Superior temporal gyrus (tissue), 1 donor: Measurements from ENCODE around the gene DNM2.
"Not testable (repeated sequence)": the region's sequence is repeated elsewhere in the genome, so short reads cannot be mapped to it uniquely, and the experiment has no call there.

Source experiments
- DNase-seq: peaks from one replicate; pipeline ENCODE4 v3.0.0-alpha.2; 2016; ENCODE audit errors: extremely low spot score

DNM2 gene

DNA sequence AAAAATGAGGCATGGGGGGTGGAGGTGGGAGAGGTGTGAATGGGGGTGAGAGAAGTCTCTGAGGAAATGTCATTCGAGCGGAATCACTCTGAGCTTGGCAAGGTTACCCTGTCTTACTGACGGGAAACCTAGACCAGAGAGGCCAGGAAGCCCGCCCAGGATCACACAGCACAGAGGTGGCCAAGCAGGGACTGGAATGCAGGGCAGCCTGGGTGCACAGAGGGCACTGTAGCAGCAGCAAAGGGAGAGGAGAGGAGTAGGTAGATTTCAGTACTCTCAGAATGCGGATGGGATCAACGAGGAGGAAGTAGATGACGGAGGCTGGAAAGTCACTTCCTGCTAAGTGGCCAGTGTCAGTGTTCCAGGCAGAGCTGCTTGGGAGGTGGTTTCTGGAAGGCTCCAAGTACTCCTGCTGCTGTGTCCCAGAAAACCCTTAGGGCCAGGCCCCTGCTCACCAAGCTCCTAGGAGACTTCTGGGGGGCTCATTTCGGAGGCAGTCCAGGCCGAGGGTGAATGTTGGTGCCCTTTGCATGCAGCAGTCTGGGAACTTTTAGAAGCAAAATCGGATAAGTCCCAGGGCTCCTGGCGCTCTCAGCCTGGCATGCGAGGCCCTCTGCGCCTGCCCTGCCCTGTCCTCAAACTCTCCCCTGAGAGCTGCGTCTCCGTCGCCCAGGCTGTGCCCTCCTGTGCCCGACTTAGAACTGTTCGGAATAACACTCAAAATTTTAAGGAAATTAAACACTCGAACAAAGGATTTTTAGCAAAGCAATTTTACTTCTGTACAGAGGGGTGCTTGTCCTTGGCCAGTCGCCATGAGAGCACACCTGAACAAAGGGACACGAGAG lies 33.5 kb downstream of the DNM2 start:
- peak; percentile 51 for DNase-seq

DNA sequence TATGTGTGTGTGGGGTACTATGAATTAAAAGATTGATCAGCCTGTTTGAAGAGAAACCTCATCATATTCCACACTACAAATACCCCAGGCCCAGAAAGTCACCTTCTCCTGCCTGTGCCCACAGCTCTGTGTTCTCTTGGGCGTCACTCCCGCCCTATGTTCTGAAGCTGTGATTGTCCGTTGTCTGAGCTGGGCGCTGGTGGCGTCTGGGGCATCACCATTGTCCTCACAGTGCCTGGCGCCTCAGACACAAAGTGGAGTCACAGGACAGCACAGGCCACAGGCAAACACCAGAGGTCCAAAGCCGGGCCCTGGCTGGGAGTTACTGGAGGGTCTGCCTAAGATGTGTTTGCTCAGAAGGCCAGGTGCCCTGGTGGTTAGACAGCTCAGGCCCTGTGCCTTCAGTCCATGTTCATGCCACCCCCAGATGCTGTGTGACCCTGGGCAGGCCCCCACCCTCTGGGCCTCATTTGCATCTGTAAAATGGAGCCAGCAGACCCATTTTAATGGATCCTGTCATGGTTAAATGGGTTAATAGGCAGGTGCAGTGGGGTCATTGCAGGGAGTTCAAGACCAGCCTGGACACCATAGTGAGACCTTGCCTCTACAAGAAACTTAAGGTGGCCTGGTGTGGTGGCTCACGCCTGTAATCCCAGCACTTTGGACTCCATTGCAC lies 34.5 kb downstream of the DNM2 start:
- DNase-seq: peak; percentile 93

DNA sequence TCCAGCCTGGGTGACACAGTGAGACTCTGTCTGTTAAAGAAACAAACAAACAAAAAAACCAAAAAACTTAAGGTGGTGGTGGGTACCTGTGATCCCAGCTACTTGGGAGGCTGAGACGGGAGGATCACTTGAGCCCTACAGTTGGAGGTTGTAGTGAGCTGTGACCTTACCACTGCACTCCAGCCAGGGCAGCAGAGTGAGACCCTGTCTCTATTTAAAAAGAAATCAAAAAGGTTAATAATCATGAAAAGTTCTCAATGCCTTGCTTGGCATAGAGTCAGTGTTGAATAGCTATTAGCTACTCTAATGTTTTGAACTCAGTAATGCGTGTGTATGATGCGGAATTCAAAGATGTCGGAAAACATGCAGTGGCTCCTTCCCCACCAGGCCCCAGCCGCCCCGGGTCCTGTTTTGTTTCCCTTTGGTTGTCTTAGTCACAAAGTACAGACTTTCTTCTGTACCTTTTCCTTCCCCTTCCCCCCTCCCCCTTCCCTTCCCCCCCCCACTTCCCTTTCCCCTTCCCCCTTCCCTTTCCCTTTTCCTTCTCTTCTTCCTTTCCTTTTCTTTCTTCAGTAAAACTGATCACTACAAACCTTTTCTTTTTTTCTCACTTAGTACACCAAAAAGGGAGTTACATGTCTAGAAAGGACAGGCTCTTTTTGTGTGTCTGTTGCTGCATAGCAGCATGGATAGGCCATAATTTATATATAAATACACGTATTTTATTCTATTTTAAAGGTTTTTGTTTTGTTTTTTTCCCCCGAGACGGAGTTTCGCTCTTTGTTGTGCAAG lies 35.2 kb downstream of the DNM2 start:
- DNase-seq: no peak

DNA sequence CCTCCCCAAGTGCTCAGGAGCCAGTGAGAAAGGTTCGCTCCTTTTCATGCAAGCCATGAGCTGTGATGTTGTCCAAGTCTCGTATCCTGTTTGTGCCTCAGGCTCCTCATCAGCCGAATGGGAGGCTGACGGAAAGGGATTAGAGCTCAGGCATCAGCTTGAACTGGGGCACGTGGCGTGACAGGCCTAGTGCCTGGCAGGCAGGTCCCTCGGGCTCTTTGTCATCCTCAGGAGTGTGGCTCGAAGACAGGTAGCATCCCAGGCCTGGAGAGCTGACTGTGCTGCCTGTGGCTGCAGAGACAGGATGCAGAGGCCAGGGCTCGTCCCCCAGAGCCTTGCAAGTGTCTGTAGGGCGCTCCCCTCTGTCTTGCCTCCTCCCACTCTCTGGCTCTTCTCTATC lies 38.5 kb downstream of the DNM2 start:
- no peak for DNase-seq

DNA sequence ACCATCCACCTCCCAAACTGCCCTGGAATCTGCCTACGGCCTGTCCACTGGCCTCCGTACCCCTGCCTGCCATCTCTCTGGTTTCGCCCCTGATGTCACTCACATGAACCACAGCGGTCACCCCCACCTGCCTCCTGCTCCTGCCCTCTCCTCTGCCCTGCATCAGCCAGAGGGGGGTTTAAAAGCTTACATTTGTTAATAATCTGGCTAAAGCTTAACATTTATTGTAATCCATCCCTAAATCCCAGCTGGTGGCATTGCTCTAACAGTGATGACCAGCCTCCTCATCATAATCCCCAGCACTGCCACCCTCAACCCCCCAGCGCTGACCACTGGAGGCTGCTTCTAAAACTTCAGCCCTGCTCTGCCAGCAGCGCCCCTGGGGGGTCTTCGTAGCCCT lies 38.9 kb downstream of the DNM2 start:
- no peak for DNase-seq

DNA sequence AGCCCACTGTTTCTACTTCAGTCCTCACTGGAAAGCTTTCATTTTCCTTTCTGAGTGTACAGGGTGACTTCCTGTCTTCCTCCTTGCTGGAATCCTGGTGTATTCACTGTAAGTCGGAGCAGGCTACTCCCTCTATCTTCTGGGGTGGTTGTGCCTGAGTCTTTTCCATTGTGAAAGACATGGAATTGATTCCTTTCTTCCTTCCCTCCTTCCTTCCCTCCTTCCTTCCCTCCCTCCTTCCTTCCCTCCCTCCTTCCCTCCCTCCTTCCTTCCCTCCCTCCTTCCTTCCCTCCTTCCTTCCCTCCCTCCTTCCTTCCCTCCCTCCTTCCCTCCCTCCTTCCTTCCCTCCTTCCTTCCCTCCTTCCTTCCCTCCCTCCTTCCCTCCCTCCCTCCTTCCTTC lies 40.2 kb downstream of the DNM2 start:
- DNase-seq: not testable (repeated sequence)

DNA sequence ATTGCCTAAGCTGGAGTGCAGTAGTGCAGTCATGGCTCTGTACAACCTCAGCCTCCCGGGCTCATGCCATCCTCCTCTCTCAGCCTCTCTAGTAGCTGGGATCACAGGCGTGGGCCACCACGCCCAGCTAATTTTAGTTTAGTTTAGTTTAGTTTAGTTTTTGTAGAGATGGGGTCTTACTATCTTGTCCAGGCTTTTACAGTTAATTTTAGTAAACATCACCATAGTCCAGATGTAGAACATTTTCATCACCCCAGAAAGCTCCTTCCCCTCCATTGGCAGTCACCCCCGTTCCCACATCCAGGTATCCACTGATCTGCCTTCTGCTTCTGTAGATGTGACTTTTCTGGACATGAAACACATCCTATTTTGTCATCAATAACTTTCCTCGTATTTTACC lies 41.1 kb downstream of the DNM2 start:
- no peak for DNase-seq

DNA sequence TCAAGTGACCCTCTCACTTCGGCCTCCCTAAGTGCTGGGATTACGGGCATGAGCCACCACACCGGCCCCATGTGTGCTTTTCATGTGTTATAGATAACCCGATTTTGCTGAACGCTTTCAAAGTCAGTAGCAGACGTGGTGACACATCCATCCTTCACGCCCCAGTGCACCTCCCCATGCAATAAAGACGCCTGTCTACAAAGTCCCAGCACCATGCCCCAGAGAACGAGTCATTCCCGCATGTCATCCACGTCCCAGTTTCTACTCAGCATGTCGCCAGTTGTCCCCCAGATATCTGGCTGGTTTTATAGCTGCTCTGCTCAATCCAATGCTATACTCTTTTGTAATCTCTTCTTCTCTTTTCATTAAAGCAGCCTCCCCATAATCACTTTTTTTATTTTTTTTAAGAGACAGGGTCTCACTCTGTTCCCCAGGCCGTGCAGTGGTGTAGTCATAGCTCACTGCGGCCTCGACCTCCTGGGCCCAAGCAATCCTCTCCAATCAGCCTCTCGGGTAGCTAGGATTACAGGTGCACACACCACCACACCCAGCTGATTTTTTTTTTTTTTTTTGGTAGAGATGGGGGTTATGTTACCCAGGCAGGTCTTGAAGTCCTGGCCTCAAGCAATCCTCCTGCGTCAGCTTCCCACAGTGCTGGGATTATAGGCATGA lies 42.5 kb downstream of the DNM2 start:
- no peak for DNase-seq

DNA sequence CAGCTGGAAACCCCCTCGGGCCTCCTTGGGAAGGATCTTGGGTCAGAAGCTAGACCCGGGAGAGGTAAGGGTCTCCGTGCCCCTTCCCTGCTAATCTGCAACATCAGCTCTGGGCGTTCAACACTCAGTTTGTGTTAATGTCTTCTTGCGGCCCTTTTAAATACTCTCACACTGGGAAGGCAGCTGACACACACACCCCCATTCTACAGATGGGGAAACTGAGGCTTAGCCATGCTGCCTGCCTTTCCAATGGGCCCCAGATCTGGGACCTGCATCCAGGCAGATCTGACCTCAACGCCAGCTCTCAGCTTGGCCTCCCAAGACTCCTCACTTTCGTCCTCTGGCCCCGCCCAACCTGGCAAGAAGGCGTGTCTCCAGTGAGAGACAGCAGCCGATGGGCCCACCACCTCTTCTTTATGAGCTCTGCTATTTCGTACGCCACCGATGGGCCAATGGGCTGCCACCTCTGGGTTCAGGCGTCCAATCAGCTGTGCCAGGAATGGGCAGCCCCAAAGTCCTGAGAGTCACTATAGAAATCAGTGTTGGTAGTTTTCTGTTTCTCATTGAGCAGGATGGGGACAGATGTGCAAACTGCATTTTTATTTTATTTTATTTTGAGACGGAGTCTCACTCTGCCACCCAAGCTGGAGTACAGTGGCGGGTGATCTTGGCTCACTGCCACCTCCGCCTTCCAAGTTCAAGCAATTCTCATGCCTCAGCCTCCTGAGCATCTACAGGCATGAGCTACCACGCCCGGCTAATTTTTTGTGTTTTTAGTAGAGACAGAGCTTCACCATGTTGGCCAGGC lies 43.8 kb downstream of the DNM2 start:
- DNase-seq: no peak

DNA sequence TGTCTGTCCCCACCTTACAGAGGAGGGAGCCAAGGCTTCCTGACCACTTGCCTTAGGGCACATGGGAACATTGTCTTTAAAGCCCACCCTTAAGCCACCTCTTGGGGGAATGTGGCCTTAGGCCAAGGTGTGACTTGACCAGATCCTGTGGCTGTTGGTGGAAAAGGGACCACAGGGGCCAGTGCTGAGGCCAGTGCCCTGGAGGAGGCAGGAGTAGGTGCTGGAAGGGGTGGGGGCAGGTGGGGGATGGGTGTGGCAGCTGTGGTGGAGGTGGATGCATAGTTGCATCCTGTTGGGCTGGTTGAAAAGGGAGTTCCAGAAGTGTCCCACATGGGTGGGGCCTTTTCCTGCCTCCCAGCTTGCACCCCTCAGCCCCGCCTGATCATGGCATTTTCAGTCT lies 44.8 kb downstream of the DNM2 start:
- DNase-seq: no peak

DNA sequence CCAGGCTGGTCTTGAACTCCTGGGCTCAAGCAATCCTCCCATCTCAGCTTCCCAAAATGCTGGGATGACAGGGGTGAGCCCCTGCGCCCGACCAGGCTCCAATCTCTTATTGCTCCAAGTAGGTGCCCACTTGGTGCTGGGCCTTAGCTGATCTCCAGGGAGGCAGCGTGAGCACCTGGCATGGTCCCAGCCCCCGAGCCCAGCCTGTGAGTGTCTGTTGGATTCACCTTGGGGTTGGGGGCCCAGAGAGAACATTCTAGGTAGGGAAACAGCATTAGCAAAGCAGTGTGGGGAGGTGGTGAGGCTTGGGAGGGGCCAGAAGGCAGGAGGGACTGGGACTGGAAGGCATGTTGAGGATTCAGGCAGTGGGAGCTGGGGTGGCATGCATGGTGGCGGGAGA lies 45.5 kb downstream of the DNM2 start:
- no peak for DNase-seq

DNA sequence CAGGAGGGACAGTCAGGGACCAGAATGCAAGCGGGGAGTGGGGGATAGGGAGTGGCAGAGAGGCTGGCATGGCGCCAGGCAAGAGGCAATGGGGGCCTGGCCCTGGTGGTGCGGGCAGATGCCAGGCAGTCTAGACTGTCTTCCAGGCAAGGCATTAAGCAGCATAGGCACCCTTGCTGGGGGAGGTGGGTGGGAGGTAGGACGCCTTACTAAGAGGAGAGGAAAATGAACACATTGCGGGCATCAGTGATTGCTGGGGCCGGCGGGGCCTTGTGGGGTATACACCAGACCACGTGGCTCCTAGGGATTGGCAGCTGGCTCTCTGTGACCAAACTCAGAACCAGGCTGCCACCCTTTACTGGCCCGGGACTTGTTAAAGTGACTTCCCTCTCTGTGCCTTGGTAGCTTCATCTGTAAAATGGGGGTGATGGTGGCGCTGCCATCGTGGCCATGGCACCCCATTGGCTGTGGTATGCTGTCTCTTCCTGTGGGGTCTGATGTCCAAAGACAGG lies 46.0 kb downstream of the DNM2 start:
- no peak for DNase-seq

DNA sequence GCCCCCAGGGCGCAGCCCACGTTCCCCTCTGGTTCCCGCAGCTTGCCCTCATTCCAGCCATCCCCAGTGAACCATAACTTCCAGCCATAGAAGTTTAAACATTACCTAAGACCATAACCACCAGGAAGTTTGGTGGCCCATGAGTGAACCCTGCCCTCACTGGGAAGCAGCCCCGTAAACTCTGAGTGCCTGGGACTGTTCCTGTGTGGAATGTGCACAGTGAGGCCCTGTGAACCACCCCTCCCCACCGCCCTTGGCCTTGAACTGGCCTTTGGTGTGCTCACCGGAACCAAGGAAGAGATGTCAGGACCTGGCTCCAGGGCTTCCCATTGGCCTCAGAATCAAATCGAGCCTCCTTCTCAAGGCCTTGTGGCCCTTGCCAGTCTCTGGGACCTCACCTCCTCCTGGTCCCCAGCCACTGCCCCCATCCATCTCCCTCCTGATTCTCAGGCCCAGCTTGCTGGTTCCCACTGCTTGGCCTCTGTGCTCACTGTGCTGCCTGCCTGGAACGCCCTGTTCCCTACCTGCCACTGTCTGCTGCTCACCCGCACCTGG lies 46.5 kb downstream of the DNM2 start:
- DNase-seq: no peak

DNA sequence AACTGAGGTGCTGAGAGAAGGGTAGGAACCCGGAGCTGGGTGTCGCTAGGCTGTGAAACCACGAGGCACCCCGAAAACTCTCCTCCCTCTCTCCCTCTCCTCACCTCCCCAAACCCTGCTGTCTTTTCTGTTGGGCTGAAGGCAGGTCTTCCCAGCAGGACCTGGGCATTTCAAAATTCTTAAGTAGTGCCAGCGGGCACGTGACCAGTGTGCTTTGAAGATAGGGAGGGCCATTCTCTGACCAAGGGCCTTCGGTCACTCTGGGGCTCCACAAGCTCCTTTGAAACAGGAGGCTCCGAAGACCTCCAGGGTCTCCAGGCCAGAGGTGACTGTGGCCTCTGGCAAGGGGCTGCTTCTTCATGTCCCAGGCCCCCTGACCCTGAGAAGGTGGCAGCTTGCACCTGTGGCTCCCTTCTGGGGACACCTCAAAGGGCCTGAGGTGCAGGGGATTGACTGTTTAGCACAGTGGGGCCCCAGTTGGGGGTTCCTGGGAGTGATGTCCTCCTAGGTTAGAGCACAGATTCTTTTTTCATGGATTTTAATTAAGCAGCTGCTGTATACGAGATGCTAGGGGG lies 48.3 kb downstream of the DNM2 start:
- no peak for DNase-seq

DNA sequence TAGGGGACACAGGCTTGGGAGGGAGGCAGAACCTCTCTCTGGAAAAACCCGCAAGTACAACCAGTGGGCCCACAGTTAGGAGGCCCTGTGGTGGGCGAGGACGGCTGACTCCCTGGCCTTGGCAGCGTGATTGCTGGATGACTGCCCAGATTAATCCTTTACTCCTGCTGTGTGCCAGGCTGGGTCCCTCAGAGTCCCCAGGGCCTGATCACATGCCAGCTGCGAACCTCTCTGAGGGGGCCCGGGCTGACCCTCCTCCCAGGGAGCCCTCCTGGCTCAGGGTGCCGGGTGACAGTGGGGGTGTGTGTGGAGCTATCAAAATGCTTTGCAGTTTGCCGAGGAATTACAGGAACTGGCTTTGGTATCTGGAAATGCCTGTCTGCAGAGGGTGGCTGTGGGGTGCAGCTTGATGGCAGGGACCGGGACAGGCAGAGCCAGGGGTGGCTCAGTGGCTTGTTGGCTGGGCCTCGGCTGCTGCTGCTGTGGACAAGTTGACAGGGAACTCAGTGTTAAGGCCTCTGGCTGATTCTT lies 48.9 kb downstream of the DNM2 start:
- peak; percentile 53 for DNase-seq

DNA sequence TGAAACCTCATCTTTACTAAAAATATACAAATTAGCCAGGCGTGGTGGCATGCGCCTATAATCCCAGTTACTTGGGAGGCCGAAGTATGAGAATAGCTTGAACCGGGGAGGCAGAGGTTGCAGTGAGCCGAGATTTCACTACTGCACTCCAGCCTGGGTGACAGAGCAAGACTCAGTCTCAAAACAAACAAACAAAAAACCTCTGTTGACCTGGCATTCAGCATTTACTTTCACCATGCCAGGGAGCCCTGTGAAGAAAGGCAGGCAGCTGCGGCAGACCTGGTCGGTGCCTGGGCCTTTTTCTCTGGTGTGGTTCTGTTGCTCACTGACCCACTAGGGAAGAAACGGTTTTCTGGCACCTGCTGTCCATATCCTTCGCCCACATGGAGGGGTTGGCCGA lies 49.8 kb downstream of the DNM2 start:
- no peak for DNase-seq

DNA sequence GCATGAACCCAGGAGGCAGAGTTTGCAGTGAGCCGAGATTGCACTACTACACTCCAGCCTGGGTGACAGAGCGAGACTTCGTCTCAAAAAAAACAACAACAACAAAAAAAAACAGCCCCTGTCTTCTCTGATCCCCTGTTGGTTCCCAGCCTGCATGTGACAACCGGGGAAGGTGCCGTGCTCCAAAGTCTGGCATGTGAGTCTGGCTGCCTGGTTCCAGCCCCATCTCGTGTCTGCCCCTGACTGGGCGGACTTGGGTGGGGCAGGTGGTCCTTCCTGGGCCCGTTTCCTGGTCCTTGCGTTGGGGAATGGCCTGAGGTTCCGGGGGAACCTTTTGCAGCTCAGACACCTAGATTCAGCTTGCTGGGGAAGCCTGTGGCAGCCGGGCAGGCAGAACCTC lies 50.5 kb downstream of the DNM2 start:
- DNase-seq: no peak

DNA sequence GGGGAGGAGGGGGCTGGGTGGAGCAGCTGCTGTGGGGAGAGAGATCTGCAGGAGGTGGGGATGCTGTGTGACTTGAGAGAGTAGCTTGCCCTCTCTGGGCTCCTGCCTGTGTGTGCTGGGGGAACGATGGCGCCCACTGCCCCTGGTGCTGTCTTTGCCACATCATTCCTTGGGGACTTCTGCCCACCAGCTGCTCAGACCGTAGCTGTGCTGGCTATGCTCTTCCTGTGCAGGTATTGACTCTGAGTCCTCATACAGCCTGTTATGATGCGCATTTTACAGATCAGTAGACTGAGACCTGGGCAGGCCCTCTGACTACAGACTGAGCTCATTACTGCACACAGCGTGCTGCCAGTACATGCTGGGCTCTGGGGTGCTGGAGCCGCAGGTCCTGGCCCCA lies 51.1 kb downstream of the DNM2 start:
- DNase-seq: no peak

DNA sequence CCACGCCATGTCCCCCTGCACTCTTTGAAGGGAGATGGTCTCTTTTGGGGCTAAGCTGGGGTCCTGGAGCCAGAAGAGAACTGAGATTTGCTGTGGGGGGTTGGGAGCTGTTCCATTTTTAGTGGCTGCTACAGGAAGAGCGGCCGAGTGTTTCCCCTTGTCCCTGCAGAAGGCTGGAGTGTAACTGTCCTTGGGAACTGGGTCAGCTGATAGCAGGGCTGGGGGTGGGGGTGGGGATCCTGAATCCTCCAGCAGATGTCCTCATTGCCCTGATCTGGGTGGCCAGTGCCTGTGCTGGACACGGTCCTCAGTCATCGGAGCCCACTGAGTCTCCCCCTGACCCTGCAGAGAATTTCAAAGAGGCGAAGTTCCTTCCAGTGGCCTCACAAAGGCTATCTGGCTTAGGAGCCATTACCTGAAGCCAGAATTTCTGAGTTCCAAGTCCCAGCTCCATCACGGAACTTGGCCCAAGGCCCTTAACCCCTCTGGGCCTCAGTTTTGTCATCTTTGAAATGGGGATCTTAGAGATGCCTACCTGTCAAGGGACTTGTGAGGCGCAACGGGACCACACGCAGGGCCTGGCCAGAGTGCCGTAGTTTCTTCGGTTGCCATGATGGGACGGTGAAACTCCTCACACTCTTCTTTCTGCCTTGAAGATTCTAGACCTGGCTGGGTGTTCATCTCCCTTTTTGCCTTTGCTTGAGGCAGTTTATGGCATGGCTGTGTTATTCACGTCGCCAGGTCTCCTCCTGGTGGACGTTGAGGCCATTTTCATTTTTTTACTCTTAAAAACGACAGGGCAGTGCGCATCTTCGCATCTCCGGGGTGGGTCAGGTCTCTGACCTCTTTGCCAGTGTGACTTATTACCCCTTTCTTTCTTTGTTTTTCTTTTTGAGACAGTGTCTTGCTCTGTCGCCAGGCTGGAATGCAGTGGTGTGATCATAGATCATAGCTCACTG lies 51.9 kb downstream of the DNM2 start:
- peak; percentile 82 for DNase-seq
